ENCODE results near the gene YTHDF1. TPM values are rescaled to one million over a fixed set of nuclear protein-coding genes. Genes with fewer than 3 reads are reported as not detected.
"Not testable (repeated sequence)": the region's sequence is repeated elsewhere in the genome, so short reads cannot be mapped to it uniquely, and the experiment has no call there.

YTHDF1 gene
- total and polyA plus RNA-seq, 2 experiments from 2014 or later: 29.5 to 40.0 TPM

DNA sequence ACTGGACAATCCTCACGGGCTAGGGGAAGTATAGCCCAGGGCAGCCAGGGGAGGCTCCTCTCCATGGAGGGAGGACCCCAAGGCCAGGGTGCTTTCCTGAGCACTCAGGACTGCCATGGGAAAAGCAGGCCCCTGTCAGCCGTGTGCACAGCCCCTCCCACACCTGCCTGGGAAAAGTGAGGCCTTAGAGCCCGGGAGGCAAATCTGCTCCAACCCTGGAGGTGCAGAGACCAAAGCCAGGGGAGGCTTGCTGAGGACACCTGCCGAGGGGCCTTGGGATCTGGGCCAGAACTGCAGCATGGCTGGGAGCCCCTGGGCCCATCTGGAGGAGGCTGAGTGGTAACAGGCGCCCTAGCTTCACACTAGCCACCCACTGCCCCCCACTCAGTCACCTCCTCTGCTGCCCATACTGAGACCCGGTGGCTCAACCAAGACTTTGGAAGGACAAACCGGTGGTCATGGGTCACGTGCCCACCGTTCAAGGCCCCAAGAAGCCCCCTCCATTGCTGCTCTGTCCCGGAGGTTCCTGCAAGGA is 55.2 kb downstream of the YTHDF1 start:
- TF ChIP-seq, protein P1, sequence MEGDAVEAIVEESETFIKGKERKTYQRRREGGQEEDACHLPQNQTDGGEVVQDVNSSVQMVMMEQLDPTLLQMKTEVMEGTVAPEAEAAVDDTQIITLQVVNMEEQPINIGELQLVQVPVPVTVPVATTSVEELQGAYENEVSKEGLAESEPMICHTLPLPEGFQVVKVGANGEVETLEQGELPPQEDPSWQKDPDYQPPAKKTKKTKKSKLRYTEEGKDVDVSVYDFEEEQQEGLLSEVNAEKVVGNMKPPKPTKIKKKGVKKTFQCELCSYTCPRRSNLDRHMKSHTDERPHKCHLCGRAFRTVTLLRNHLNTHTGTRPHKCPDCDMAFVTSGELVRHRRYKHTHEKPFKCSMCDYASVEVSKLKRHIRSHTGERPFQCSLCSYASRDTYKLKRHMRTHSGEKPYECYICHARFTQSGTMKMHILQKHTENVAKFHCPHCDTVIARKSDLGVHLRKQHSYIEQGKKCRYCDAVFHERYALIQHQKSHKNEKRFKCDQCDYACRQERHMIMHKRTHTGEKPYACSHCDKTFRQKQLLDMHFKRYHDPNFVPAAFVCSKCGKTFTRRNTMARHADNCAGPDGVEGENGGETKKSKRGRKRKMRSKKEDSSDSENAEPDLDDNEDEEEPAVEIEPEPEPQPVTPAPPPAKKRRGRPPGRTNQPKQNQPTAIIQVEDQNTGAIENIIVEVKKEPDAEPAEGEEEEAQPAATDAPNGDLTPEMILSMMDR (IDR thresholded peaks at IDR 0.05; ENCODE audit: low read depth, low read length): no peak
- no peak overlapping the region for H3K27ac ChIP-seq
- DNase-seq (ENCODE audit: low read depth in 1 of 2, low spot score in 1 of 2): no peak
- no peaks in the 10 kb centered on the region for H3K9me3 ChIP-seq (ENCODE audit: low read depth)
- no peaks in the 10 kb centered on the region for H3K4me1 ChIP-seq (ENCODE audit: low read depth)
- H3K4me3 ChIP-seq: no peak overlapping the region
- H3K27me3 ChIP-seq: peaks cover 26% of the 10 kb centered on the region
- H3K36me3 ChIP-seq: no peaks in the 10 kb centered on the region

DNA sequence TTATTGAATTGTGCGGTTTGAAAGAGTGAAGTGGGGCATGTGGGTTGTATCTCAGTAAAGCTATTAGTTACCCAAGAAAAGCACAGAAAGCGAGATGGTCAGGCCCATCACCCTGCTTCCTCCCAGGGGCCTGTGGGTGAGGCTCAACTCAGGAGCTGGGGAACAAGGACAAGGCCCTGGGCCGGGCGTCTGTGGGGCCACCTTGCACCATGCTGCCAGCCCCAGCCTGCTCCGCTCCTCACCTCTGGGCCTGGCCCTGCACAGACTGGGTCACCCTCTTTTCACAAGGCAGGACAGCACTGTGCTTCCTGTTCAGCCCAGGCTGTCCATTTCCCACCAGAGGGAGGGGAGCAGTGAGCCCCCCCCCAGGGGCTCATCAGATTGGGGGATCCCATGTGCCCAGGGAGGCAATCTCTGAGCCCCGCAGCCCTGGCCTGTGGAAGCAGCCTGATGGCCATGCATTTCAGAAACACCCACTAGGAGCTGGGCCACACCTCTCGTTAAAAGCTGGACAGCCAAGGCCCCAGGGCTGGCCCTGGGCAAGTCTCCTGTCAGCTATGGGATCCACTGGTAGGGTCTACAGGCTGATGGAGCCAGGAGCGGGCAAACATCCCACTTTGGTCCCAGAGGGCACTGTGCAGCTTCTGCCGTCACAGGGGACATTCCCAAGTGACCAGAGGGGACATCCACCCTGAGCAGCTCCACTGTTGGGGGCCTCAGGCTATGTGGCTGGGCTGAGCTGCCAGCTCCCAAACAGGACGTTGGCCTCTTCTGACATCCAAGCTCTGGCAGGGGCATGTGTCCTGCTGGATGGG is 55.9 kb downstream of the YTHDF1 start:
- TF ChIP-seq, protein P1 (IDR thresholded peaks at IDR 0.05; ENCODE audit: low read depth, low read length): no peak
- no peak overlapping the region for H3K4me3 ChIP-seq
- no peak for DNase-seq (ENCODE audit: low read depth in 1 of 2, low spot score in 1 of 2)
- H3K27ac ChIP-seq: no peak overlapping the region
- no peaks in the 10 kb centered on the region for H3K4me1 ChIP-seq (ENCODE audit: low read depth)
- H3K9me3 ChIP-seq (ENCODE audit: low read depth): no peaks in the 10 kb centered on the region
- H3K27me3 ChIP-seq: peaks cover 32% of the 10 kb centered on the region
- no peaks in the 10 kb centered on the region for H3K36me3 ChIP-seq

DNA sequence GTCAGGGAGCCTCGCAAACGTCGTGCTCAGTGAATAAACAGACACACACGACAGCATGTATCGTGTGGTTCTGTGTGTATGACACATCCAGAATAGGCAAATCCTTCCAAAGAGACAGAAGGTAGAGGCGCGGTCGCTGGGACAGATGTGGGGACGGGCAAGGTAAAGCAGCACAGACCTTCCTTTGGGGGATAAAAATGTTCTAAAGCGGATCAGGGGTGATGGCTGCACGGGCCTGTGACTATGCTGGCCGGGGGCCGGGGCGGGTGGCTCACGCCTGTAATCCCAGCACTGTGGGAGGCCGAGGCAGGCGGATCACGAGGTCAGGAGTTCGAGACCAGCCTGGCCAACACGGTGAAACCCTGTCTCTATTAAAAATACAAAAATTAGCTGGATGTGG is 56.7 kb downstream of the YTHDF1 start:
- H3K4me1 ChIP-seq (ENCODE audit: low read depth); H3K27ac ChIP-seq; H3K36me3 ChIP-seq; H3K9me3 ChIP-seq (ENCODE audit: low read depth); DNase-seq (ENCODE audit: low read depth in 1 of 2, low spot score in 1 of 2); H3K4me3 ChIP-seq: not testable (repeated sequence)
- peaks cover 37% of the 10 kb centered on the region for H3K27me3 ChIP-seq

DNA sequence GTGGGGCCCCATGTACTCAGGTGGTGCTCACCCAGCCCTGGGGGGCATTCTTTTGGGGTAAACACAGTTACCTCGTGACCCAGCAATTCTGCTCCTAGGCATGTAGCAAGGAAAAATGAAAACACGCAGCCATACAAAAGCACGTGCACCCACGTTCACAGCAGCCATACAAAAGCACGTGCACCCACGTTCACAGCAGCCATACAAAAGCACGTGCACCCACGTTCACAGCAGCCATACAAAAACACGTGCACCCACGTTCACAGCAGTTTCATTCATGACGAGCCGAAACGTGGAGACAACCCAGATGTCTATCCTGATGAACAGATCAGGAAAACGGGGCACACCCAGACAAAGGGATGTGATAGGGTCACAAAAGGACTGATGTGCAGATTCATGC is 57.1 kb downstream of the YTHDF1 start:
- no peak for DNase-seq (ENCODE audit: low read depth in 1 of 2, low spot score in 1 of 2)
- TF ChIP-seq, protein P1 (IDR thresholded peaks at IDR 0.05; ENCODE audit: low read depth, low read length): no peak

DNA sequence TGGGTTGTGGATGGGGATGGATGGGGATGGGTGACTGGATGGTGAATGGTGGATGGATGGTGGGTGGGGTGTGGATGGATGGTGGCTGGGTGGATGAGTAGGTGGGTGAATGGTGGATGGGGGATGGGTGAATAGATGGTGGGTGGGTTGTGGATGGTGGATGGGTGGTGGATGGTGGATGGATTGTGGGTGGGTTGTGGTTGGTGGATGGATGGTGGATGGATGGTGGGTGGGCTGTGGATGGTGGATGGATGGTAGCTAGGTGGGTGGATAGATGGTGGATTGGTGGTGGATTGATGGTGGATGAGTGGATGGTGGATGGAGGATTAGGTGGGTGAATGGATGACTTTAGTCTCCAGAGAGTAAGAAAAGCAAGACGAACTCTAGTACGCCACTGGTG is 57.6 kb downstream of the YTHDF1 start:
- TF ChIP-seq, protein P1 (IDR thresholded peaks at IDR 0.05; ENCODE audit: low read depth, low read length): no peak
- H3K36me3 ChIP-seq: no peaks in the 10 kb centered on the region
- DNase-seq (ENCODE audit: low read depth in 1 of 2, low spot score in 1 of 2): no peak

More for the DNA sequence above, 57.1 kb downstream of the YTHDF1 start:
- Histone ChIP-seq H3K9me3 (ENCODE audit: low read depth) (no peaks in the 10 kb centered on the region), H3K27me3 (peaks cover 41% of the 10 kb centered on the region), H3K4me3 (no peak overlapping the region), H3K4me1 (ENCODE audit: low read depth) (no peaks in the 10 kb centered on the region), H3K36me3 (no peaks in the 10 kb centered on the region), H3K27ac (no peak overlapping the region)

DNA sequence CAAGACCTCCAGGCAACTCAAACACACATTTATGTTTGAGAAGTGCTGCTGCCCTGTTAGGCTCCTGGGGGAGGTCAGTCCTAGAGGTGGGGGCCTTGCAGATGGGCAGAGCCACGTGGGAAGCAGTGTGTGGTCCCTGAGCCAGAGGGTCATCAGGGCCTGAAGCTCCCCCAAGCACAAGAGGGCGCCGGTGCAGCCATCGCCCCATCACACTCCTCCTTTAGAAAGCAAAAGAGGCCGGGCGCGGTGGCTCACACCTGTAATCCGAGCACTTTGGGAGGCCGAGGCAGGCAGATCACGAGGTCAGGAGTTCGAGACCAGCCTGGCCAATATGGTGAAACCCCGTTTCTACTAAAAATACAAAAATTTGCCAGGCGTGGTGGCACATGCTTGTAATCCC is 58.5 kb downstream of the YTHDF1 start:
- not testable (repeated sequence) for H3K36me3 ChIP-seq; DNase-seq (ENCODE audit: low read depth in 1 of 2, low spot score in 1 of 2); H3K27ac ChIP-seq; H3K4me1 ChIP-seq (ENCODE audit: low read depth); H3K9me3 ChIP-seq (ENCODE audit: low read depth); H3K4me3 ChIP-seq
- peaks cover 44% of the 10 kb centered on the region for H3K27me3 ChIP-seq

More for the DNA sequence above, 57.6 kb downstream of the YTHDF1 start:
- H3K27ac ChIP-seq: no peak overlapping the region
- no peaks in the 10 kb centered on the region for H3K4me1 ChIP-seq (ENCODE audit: low read depth)
- no peak overlapping the region for H3K4me3 ChIP-seq
- peaks cover 46% of the 10 kb centered on the region for H3K27me3 ChIP-seq
- no peaks in the 10 kb centered on the region for H3K9me3 ChIP-seq (ENCODE audit: low read depth)
